Stimulated activated CD8-positive, alpha-beta memory T cell treated with anti-CD3 and anti-CD28 coated beads, Interleukin-4, amount 100 ng/mL, for 4 hours (primary cell): ENCODE data around the gene SYNDIG1.

Experiments
- DNase-seq, 2 donors: peaks; one replicate each; pipeline ENCODE4 v3.0.0-alpha.2; 2020; ENCODE audit warnings: low read depth in 2 of 2, low spot score in 1 of 2

The SYNDIG1 gene

DNA sequence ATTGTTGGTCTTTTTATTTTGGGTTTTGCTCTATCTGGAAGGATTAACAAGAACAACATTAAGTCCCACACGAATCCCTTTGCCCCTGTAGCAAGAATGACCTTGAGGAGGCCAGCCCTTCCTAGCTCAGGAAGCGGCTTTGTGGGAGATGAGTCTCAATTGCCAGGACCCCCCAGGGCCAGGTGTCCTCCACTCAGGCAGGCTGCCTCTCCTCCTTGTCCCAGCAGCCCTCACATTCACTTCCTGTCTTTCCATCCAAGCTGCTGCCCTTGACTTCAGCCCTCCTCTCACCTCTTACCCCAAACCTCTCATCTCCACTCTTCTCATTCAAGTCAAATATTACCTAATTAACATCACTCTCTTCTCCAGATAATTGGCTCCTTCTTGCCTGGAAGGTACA lies 22.6 kb upstream of the SYNDIG1 start:
- DNase-seq = no peak

DNA sequence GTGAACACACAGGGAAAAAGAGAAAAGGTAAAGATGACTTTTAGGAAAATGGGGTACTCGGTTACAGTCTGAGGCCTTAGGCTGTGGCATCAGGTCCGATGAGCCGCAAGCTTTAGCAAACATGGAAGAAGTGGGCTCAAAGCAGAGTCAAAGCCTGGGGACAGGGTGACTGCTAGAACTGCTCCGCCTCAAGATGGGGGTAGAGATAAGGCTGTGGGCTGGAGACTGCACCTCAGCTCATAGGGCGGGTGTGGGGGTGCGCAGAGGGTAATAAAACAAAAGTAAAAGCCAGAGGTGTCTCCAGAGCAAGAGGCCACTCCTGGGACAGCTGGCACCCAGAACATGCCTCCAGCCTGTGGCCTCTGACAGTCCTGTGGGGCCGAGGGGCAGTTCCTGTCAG lies 21.3 kb upstream of the SYNDIG1 start:
- DNase-seq = no peak

DNA sequence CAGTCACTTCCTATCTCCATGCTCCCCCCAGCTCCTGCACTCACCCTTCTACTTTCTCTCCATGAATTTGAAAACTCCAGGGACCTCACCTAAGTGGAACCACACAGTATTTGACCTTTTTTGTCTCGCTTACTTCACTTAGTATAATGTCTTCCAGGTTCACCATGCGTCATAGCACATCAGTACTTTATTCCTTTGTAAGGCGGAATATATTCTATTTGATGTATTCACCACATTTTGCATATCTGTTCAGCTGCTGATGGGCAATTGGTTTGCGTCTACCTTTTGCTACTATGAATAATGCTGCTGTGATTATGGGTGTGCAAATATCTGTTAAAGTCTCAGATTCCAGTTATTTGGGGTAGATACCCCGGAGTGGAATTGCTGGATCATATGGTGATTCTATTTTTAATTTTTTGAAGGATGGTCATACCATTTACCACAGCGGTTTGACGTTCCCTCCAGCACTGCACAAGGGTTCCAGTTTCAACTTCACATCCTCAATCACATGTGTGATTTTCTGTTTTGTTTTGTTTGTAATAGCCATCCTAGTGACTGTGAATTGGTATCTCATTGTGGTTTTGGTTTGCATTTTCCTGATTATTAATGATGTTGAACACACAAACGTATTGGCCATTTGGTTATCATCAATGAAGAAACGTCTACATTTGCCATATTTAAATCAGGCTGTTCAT lies 20.3 kb upstream of the SYNDIG1 start:
- DNase-seq = no peak

DNA sequence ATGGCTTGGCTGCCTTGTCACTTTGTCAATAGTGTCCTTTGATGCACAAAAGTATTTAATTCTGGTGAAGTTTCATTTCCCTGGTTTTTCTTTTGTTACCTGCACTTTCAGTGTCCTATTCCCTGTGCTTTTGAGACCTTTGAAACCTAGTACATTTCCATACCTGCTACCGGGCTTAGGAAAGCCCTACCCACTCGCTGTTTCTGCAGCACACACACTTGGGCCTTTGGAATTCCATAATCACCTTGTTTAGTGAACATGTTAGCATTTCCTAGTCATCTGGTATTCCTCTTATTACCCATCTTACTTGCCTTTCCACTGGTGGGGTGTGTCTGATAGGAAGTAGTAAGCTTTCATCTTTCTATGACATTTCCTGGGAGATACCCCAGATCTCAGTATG lies 19.3 kb upstream of the SYNDIG1 start:
- no peak for DNase-seq

DNA sequence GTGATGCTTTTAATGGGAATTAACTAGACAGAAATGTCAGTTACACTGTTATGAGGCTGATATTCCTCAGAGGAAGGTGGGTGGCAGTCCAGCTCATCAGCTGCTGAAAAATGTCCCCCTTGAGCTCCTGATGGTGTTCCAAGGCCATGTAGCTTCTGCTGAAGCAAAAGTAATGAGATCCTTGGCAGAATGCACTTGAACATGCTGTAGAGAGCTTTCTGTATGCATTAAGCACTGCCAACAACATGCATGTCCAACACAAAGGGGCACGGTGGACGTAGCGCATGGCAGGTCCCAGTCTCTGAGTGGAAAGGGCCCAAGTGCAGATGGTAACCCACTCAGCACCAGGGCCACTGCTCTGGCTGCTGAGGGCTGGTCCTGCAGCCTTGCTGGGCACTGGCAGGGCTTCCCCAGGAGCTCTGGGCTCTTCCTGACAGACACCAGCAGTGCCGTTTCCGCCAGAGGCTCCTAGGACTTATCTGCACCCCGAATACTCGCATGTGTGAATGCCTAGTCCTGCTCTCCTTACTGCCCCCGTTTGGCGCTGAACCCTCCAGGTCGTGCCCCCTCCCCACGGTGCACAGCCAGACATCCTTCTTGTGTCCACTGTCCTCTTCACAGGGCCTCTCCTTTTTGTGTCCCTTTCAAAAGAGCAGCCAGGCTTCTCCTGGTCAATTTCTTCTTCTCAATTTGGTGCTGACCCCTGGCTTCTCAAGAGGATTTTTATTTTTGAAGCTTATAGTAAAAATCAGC lies 18.6 kb upstream of the SYNDIG1 start:
- DNase-seq = no peak

DNA sequence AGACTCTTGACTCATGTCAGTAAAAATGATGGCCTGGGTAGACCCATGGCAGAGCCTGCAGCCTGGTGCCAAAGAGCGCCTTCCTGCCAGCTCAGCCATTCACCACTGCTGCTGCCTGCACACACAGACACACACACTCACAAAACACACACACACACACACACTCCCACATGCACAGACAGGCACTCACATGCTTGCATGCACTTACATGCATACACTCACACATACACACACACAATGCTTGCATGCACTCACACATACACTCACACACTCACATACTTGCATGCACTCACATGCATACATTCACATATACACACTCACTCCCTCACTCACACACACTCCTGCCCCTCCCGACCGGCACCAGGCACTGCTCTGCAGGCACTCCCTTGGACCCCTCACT lies 18.0 kb upstream of the SYNDIG1 start:
- DNase-seq = no peak

DNA sequence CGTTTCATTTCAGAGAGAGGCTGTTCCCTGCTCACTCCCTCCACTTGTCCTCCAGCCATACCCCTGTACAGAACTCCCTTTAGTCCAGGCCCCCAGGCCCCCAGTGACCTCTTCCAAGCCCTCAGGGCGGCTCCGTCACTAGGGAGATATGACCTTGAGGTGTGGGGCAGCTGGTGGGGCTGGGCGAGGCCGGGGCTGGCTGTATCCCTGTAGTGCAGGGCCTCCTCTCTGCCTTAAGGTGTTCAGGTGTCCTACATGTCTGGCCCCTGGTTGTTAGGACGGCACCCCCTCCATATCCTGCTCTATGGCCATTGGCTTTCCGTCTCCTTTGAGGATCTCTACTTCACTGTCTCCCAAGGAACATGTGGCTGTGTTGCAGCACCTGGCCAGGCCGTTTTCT lies 17.4 kb upstream of the SYNDIG1 start:
- DNase-seq = no peak

DNA sequence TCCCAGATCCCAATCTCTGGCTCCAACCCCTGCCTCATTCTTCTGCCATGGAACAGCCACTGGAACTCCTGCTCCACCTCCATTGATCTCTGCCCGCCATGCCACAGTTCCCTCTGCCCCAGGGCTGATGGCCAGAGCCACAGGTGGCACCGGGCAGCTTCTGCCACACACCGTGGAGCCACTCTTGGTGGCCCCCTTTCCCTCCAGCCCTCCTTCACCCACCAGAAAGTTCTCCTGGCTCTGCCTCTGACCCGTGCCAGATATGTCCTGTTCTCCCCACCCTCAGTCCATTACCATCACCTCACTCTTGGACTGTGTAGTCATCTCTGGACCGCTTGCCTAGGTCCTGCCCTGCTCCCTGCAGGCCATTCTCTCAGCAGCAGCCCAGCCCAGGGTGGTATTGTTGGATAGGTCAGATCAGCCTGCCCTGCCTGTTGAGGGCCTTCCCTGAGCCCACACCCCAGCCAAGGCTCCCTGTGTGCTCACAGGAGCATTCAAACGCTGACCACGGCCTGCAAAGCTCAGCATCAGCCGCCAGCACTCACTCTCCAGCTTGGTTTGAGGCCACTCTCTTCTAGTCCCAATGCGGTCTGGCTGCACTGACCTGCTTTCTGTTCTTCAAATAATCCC lies 16.8 kb upstream of the SYNDIG1 start:
- no peak for DNase-seq

DNA sequence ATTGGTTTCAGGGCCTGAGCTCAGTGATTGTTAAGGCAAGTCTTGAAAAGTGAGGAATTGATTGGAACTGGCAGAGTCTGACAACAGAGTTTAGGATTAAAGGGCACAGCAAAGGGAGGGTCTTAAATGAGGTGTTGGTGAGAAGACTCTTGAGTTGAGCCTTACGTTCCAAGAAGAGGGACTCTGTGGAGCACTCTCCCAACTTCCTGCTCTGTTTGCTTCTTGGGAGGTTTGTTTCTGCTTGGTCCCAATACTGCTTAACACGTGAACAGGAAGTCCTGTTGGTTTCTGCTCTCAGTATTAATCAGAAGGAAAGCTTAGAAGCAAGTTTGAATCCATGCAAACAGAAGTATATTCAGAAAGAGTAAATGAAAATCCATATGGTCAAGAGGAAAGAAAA lies 15.6 kb upstream of the SYNDIG1 start:
- no peak for DNase-seq

DNA sequence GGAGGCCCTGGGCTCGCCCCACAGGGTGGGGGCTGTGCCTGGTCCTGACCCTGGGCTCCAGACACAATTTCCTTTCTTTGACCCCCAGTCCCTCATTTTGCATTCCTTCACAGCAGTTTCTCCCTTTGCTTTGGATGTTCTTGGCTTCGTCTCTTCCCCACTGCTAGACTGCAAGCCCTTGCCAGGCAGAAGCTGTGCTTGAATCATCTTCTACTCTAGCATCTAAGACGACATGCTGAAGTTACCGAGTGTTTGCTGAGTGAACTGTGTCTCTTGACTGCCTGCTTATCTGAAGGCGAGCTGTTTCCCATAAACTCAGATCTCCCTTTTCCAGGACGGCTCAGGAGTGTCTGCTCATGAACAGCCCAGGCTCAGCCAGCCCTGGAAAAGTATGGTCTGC lies 14.3 kb upstream of the SYNDIG1 start:
- no peak for DNase-seq

DNA sequence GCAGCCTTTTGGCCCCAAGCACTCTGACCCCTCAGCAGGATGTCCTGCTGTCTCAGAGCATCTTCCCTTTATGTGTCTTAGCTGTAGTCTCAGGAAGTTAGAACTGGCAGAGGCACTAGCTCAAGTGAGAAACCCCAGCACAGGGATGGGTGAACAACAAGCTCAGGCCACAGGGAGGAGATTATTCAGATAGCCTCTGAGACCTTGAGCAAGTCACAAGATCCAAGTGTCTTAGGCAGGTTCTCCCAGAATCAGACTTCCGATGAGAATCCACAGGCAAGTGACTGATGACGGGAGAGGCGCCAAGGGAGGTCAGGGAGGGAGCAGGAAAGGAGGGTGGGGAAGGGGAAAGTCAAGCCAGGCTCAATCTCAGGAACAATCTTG lies 13.0 kb upstream of the SYNDIG1 start:
- no peak for DNase-seq

DNA sequence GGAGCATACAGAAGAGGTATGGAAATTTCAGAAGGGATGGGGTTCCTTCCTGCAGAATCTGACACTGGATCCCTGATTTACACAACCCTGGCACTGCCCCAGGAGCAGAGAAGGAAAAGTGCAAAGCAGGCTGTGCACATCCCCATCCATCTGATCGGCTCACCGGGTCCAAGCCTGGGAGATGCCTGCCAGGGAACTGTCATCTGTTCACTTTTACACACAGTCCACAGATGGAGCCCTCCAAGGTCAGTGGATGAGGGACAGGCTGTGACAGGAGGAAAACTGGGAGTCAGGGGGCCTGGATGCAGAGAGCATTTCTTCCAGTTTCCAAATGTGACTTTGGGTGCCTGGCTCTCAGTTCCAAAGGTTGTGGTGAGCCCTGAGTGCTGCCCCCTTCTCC lies 11.0 kb upstream of the SYNDIG1 start:
- no peak for DNase-seq

DNA sequence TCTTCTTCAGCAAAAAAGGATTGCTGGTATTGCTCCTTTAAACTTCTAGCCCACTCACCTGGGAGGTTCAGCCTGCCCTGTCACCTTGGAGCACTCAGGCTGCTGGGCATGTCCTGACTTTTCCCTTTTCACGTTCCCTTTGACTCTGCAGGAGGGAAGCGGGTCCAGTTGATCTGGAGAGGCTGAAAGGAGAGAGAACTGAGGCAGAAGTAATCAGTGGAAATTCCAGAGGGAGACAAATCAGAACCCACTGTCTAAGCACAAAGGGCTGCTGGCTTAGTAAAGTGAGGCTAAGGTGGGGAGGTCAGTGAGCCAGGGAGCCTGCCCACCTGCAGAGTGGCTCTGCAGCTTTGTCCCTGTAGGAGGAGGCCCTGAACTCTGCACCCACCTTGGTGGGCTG lies 9.7 kb upstream of the SYNDIG1 start:
- DNase-seq = no peak

DNA sequence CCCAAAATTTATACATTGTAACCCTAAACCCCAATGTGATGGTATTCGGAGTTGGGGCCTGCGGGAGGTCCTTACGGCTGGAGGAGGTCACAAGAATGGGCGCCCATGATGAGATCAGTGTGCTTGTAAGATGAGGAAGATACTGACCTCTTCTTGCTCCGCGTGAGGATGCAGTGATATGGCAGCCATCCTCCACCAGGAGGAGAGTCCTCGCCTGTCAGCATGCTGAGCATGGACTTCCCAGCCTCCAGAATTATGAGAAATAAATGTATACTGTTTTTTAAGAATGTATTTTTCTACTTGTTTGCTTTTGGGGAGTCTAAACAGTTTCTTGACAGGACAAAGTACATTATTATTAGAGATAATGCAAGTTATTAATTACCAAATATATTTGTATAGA lies 8.7 kb upstream of the SYNDIG1 start:
- no peak for DNase-seq

DNA sequence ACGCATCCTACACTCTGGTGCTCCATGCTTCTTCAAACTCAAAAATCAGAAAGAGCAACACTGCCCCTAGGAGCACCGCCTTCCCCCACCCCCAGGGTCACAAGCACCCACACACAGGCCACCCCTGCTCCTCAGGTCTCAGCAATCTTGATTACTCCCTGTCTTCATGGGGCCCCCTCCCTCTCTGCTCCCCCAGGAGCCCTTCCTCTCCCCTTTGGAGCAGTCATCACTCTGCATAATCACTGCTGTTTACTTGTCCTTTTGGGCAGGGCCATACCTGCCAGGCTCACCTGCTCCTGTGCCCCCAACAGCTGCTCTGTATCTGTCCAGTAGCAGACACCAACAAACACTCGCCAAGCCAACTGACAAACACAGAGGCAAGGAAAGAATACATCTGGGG lies 7.6 kb upstream of the SYNDIG1 start:
- no peak for DNase-seq

DNA sequence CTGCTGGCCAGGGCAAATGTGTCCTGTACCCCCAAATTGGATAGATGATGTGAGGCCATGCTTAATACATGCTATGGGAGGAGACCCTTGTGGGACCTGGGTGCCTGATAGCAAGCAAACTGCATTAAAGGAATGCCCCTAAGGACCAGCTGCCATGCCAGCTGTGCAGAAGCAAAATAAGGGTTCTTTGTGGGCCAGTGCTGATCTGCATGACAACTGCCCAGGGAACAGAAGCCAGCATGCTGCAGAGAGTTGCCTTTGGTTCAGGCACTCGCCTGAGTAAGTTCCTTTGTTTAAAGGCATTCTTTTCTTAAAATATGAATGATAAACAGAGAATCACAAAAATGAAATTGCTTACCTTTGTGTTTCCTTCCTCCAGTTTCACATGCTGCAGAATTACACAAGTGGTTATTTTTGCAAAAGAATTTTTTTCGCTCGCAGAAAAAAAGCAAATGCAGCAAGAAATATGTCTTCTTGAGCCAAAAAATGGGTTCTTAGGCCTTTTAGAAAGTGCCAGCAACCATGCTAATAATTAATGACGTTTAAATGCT lies 6.9 kb upstream of the SYNDIG1 start:
- DNase-seq = no peak

DNA sequence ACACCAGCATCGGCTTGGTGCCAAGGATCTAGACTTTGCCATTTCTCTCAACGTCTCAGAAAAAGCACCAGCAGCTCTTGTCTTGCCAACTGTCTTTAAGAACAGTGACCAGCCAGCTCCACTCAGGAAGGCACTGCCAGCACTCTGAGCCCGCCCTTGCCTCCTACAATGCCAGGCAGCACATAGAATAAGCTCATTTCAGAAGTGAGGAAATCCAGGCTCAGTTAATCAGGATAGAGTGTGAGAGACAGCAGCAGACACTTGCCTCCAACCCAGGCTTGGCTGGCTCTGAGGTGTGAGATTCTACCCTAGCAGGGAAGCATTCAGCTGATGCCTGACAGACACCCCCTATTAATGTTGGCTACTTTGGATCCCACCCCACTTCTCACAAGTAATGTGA lies 4.3 kb upstream of the SYNDIG1 start:
- no peak for DNase-seq

DNA sequence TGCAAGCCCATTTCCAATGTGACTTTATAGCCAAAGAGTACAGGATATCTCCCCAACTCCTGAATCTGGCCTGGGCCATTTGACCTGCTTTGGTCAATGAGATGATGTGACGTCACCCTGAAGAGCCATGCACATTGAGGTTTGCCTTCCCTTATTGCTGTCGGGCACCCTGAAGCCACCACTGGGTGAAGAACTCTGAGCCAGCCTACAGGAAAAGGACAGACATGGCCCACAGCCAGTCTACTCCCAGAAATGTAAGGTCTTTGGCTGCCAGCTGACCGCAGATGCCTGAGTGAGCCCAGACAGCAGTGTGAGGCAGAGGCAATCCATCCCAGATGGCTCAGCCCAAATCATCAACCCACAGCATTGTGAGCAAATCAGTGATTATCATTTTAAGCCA lies 3.7 kb upstream of the SYNDIG1 start:
- no peak for DNase-seq

DNA sequence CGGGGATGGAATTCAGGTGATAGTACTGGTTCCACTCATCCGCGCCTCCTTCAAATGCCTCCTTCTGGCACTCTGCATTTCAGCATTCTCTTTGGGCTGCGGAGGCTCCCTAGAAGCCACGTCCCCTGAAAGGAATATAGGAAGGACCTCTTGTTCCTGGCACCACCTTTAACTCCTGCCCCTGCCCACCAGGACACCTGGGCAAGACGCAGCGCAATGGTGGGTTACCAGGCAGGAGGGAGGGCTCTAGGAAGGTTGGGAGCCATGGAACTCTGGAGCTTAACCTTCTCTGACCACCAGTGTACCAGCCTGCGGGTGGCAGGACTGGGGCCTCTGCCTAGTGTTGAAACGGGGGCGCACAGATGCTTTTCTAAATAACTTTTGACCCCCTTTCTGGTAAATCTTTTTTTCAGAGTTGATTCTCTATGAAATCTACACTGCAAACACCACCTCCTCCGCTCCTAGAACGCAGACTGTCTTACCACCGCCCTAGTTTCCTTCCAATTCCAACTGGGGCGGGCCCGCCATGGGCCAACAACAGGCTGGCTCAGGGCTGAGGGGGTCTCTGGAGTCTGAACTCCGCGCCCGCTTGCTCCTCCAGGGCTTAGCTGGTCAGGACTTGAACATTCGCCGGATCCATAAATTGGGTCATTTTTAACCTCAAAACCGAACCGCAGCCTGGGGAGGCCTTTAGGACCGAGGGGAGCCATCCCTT lies 871 bp upstream of the SYNDIG1 start:
- no peak for DNase-seq

DNA sequence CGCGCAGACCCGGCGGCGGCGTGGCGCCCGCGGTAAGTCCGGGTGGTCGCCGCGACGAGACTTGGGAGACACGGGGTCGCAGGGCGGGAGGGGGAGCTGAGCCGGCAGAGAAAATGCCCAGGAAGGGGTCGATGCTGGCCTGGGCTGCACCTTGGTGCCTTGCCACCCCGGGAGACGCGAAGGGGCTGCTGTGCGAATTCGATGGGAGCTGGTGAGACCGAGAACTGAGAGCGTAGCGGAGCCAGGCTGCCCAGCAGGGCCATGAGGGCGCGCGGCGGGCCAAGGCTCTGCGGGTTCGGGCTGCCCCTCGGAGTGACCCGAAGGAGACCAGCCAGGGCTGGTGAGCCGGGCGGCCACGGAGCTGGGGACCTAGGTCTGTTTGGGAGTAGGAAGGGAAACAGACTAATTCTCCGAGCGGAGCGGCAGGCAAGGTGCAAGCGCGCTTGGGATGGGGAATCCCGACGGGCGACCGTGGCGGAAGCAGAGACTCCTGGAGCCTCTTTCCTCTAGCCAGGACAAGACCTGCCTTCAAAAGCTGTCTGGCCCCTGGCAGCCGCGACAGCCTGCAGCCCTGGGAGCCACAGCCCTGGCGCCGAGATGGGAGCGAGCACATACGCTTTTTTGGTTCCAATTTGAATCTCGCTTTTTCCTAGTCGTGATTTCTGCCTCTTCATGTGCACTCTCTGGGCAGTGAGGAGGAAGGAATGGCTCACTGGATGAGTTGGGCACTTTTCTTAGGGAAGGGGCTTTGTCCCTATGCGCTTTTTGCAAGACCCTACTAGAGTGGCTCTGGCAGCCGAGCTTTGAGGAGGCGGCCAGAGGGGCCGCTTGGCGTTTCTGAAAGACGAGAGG lies 691 bp downstream of the SYNDIG1 start:
- DNase-seq = no peak
